ENCODE measurements around the gene OLFML2A. TPM values are rescaled to one million over a fixed set of nuclear protein-coding genes. Genes with fewer than 3 reads are reported as not detected.

OLFML2A gene
- total RNA-seq, 1 donor from 2014 or later: 7.0 TPM

DNA sequence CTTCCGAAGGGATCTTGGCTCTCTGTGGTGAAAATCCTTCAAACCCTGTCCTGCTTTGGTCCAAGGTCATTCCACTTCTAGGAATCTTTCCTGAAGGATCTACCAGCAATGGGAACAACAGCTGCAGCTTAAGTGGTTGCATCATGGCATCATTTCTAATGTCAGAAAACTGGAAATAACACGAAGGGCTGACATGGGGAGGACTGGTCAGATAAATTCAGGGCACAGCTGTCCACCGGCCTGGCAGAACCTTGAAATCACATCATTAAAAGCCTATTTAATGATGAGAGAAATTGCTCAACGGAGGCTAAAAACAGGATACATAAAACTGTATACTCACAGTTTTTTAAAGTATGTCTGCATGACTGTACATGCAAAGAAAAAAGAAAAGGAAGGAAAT, 28.3 kb downstream of the OLFML2A start:
- DNase-seq (ENCODE audit: low read depth): no peak
- Histone ChIP-seq H3K36me3 (ENCODE audit: control insufficient read depth, insufficient read depth, low read length) (no peaks in the 10 kb centered on the region), H3K4me3 (ENCODE audit: low read depth, low read length) (no peak overlapping the region), H3K27me3 (ENCODE audit: control insufficient read depth, insufficient read depth, low read length) (no peaks in the 10 kb centered on the region)
- TF ChIP-seq, protein P1, sequence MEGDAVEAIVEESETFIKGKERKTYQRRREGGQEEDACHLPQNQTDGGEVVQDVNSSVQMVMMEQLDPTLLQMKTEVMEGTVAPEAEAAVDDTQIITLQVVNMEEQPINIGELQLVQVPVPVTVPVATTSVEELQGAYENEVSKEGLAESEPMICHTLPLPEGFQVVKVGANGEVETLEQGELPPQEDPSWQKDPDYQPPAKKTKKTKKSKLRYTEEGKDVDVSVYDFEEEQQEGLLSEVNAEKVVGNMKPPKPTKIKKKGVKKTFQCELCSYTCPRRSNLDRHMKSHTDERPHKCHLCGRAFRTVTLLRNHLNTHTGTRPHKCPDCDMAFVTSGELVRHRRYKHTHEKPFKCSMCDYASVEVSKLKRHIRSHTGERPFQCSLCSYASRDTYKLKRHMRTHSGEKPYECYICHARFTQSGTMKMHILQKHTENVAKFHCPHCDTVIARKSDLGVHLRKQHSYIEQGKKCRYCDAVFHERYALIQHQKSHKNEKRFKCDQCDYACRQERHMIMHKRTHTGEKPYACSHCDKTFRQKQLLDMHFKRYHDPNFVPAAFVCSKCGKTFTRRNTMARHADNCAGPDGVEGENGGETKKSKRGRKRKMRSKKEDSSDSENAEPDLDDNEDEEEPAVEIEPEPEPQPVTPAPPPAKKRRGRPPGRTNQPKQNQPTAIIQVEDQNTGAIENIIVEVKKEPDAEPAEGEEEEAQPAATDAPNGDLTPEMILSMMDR (IDR thresholded peaks at IDR 0.05; ENCODE audit: insufficient read depth, low read length, poor library complexity, severe bottlenecking): no peak

DNA sequence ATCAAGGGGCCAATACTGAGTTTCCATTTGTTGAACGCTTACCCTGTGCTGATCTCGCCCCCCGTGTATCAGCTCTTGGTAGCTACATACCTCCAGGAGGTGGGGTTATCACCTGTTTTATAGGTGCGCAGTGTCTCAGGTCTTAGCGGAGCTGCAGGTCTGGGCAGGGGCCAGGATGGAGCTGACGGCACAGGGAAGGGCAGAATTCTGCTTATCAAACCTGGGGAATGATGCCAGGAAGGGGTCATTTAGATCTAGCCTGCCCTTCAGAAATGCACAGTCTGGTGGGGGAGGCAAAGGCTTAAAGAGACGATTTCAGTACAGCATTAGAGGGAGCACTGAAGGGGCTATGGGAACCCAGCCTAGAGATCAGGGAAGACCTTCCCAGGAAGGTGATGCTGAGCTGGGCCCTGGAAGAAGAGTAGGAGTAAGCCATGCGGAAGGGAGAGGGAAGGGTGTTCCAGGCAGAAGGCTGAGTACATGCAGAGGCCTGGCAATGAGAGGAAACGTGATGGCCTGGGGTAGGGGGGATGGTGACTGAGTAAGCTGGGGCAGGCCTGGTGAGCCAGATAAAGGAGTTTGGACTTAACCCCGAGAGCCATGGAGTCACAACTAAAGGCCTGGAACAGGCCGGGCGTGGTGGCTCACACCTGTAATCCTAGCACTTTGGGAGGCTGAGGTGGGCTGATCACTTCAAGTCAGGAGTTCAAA, 31.5 kb downstream of the OLFML2A start:
- H3K4me3 ChIP-seq (ENCODE audit: low read depth, low read length): no peak overlapping the region
- no peak for DNase-seq (ENCODE audit: low read depth)
- no peaks in the 10 kb centered on the region for H3K27me3 ChIP-seq (ENCODE audit: control insufficient read depth, insufficient read depth, low read length)
- TF ChIP-seq, protein P1 (IDR thresholded peaks at IDR 0.05; ENCODE audit: insufficient read depth, low read length, poor library complexity, severe bottlenecking): no peak
- H3K36me3 ChIP-seq (ENCODE audit: control insufficient read depth, insufficient read depth, low read length): no peaks in the 10 kb centered on the region

DNA sequence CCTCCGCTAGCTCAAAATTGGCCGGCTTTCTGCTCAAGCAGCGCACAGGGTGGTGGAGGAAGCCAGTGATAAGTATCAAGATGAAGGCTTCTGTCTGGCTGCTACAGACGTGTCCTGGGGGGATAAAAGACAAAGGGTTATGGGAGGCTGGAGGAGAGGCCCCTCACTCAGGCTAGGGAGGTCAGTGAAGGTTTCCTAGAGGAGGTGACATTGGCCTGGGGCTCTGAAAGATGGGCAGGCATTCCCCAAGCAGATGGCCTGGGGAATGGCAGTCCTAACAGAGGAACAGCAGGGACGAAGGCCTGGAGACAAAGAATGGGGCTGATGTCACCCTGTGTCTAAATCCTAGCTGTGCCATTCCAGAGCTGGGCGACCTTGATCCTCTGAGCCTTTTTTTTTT, 32.3 kb downstream of the OLFML2A start:
- TF ChIP-seq, protein P1 (IDR thresholded peaks at IDR 0.05; ENCODE audit: insufficient read depth, low read length, poor library complexity, severe bottlenecking): no peak
- DNase-seq (ENCODE audit: low read depth): no peak

DNA sequence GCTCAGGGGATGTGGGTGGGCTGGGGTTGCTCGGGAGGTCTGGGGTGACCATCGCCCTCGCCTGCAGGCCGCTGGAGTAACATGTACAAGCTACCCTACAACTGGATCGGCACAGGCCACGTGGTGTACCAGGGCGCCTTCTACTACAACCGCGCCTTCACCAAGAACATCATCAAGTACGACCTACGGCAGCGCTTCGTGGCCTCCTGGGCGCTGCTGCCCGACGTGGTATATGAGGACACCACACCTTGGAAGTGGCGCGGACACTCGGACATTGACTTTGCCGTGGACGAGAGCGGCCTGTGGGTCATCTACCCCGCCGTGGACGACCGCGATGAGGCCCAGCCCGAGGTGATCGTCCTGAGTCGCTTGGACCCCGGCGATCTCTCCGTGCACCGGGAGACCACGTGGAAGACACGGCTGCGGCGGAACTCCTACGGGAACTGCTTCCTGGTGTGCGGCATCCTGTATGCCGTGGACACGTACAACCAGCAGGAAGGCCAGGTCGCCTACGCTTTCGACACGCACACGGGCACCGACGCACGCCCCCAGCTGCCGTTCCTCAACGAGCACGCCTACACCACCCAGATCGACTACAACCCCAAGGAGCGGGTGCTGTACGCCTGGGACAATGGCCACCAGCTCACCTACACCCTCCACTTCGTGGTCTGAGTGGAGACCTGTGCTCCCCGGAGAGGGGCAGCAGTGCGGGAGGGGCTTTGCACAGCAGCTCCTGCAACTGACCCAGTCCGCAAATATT, 33.0 kb downstream of the OLFML2A start:
- TF ChIP-seq, protein P1 (IDR thresholded peaks at IDR 0.05; ENCODE audit: insufficient read depth, low read length, poor library complexity, severe bottlenecking): no peak
- Histone ChIP-seq H3K27me3 (ENCODE audit: control insufficient read depth, insufficient read depth, low read length) (no peaks in the 10 kb centered on the region), H3K4me3 (ENCODE audit: low read depth, low read length) (no peak overlapping the region), H3K36me3 (ENCODE audit: control insufficient read depth, insufficient read depth, low read length) (no peaks in the 10 kb centered on the region)
- no peak for DNase-seq (ENCODE audit: low read depth)

More for the DNA sequence above, 32.3 kb downstream of the OLFML2A start:
- H3K4me3 ChIP-seq (ENCODE audit: low read depth, low read length): no peak overlapping the region
- no peaks in the 10 kb centered on the region for H3K27me3 ChIP-seq (ENCODE audit: control insufficient read depth, insufficient read depth, low read length)
- H3K36me3 ChIP-seq (ENCODE audit: control insufficient read depth, insufficient read depth, low read length): no peaks in the 10 kb centered on the region

DNA sequence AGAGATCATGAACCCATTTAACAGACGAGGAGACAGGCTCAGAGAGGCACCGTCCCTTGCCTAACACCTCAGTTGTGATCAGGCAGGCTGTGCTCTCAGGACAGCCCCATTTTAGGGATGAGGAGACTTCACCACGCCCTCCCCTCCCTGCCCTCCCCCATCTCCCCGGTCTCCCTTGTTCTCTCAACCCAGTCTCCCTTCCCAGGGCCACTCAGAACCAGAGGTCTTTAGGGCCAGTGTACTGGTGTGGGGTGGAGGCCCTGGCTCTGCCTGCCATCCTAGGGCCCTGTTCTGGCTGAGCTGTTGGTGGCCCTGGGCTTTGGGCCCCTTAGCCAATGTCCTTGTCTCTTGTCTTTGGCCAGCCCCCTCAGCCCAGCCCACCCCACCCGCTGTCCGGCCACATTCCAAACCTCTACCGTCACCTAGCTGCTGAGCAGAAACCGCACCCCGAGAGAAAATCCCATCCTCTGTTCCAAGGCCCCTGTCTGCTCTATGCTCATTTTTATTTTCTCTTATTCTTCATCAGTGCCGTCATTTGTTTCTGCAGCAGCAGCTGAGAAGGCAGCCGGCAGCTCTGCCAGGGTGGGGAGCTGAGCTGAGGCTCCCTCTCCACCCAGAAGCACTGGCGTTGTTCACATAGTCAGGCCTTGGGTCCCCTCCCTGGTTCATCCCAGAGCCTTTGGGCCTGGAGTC, 33.9 kb downstream of the OLFML2A start:
- TF ChIP-seq, protein P1 (IDR thresholded peaks at IDR 0.05; ENCODE audit: insufficient read depth, low read length, poor library complexity, severe bottlenecking): no peak
- no peak overlapping the region for H3K4me3 ChIP-seq (ENCODE audit: low read depth, low read length)
- peak; percentile 63 for DNase-seq (ENCODE audit: low read depth)
- H3K27me3 ChIP-seq (ENCODE audit: control insufficient read depth, insufficient read depth, low read length): no peaks in the 10 kb centered on the region
- H3K36me3 ChIP-seq (ENCODE audit: control insufficient read depth, insufficient read depth, low read length): no peaks in the 10 kb centered on the region
